HUES48 (cell line): Measurements from ENCODE around the gene ZDHHC16.

Experiments
- H3K27ac ChIP-seq: one replicate; pipeline ENCODE4 v1.7.0; 2013; ENCODE audit warnings: low read depth, low read length, inconsistent platforms
- H3K27me3 ChIP-seq: 2 replicates; pipeline ENCODE4 v1.6.1; 2013; ENCODE audit warnings: mild to moderate bottlenecking, low read length; ENCODE audit not compliant: control insufficient read depth, insufficient read depth
- H3K36me3 ChIP-seq: 2 replicates; pipeline ENCODE4 v1.6.1; 2013; ENCODE audit warnings: low read length; ENCODE audit not compliant: control insufficient read depth, insufficient read depth
- H3K4me1 ChIP-seq: 2 replicates; pipeline ENCODE4 v1.6.1; 2013; ENCODE audit warnings: mild to moderate bottlenecking, low read length; ENCODE audit not compliant: control insufficient read depth, insufficient read depth
- H3K4me3 ChIP-seq: 2 replicates; pipeline ENCODE4 v1.5.1; 2013; ENCODE audit warnings: mild to moderate bottlenecking, low read depth, low read length
- H3K9ac ChIP-seq: 2 replicates; pipeline ENCODE4 v1.6.1; 2013; ENCODE audit warnings: mild to moderate bottlenecking, low read depth, low read length, moderate library complexity
- H3K9me3 ChIP-seq: 2 replicates; pipeline ENCODE4 v1.6.1; 2013; ENCODE audit warnings: low read length; ENCODE audit not compliant: control insufficient read depth, insufficient read depth

The ZDHHC16 gene

DNA sequence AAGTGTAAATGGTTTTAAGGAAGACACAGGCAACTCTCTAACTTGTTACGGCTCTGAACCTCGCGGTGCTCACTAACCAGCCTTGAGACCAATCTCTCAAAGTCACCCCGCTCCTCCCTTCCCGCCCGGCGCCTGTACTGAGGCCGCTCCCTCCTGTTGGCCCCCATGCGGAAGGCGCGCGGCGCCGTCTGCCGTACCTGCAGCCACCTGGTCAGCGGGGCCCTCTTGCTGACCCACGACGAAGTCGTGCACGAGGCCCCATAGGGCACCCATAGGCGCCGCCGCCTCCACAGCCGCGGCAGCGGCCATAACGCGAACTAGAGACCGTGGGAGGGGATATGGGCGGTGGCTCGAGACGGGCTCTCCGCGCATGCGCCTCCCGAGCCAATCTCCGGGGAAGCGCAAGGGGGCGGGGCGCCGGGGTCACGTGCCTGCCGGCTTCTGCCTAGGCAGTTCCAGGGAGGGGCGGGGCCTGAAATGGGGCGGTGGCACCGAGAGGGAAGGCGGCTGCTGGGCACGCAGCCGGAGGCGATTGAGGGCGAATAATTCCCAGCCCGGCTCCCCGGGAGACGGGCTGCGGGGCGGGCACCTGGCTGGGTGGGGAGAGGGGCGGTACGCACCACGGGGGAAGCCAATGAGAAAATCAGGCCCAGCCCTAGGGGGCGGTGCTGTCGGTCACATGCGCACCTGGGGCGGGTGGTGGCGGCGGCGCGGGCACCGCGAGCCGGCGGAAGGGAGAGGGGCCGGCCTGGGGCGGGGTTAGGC, 52.3 kb downstream of the ZDHHC16 start, which contains the start of gene MMS19:
Gene MMS19 (minus strand): TSS at position 347 of the 765 bp plus-strand sequence. CDS start 38 bp downstream, at position 309.
- peak within 1 kb of the TSS; percentile 95 for H3K27ac ChIP-seq
- H3K27me3 ChIP-seq: peaks cover 20% of the 10 kb centered on the region
- peak within 1 kb of the TSS; percentile 77 for H3K9ac ChIP-seq
- H3K36me3 ChIP-seq: peaks cover 6% of the 10 kb centered on the region; the same call in 1 of the 2 replicates
- no peaks in the 10 kb centered on the region for H3K9me3 ChIP-seq
- H3K4me1 ChIP-seq: peaks cover 43% of the 10 kb centered on the region
- H3K4me3 ChIP-seq: peak within 1 kb of the TSS; percentile 98

DNA sequence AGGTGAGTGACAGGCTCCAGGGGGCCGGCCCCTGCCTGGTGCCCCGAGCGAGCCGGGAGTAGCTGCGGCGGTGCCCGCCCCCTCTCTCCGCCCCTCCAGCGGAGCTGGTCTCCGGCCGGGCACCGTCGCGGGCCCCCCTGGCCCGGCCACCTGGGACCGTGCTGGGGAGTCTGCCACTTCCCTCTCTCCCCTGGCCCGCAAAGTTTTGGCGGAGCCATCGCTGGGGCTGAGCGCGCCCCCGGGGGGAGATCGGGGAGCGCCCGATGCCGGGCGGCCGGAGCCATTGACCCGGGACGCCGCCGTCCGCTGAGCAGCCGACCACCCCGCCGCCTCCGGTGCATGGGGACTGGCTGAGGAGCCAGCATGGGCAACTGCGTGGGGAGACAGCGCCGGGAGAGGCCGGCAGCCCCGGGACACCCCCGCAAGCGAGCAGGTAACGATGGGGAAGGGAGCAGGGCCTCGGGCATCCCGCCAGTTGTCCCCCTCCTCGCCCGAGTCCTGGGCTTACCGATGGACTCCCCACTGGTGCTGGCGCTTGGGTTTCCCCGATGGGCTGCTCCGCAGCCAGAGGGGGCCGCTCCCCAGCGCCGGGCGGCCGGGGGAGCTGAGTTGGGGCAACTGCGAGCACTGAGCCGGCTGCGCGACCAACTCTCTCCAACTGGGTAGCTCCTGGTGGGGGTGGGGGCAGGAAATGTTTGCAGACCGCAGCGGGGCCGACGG, 53.0 kb downstream of the ZDHHC16 start, which contains the start of gene UBTD1:
Gene UBTD1 (plus strand): TSS at position 84 of the 720 bp plus-strand sequence. CDS start 280 bp downstream, at position 364.
- no peaks in the 10 kb centered on the region for H3K9me3 ChIP-seq
- H3K27ac ChIP-seq: peak within 1 kb of the TSS; percentile 95
- H3K36me3 ChIP-seq: peaks cover 3% of the 10 kb centered on the region; the same call in 1 of the 2 replicates

DNA sequence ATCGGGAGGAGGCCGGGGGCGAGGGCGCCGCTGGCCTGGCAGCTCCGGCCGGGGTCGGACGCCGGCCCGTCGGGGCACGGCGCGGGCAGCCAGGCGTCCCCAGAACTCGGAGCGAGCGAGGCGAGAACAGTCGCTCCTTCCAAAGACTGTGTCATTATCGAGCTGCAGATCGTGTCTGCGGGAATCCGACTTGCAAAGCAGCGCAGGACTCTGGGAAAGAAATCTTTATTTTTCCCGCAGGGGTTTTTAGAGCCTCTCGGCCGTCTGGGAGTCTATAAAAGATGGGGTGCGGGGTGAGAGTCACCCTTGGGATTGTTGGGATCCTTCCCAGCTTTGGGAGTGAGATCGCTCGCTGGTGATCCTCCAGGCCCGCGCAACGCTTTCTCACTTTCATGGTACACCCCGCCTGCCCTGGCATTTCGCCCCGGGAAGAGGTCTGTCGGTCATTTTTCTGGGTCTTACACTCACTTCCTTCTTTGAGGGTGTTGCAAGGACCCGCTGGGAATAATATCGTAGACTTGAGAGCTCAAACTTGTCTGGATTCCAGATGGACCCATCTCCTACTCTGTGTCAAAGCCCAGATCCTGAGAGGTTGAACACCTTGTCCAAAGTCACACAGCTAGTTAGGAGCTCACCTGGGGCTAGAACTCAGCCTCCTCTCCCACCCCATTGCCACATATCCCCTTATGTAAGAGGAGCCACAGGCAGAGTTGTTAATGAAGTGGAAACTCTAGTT, 53.8 kb downstream of the ZDHHC16 start:
- H3K27me3 ChIP-seq: peaks cover 20% of the 10 kb centered on the region
- no peak overlapping the region for H3K27ac ChIP-seq
- H3K4me3 ChIP-seq: peak overlapping the region; percentile 98
- H3K36me3 ChIP-seq: 0 out of 2 replicates have a peak, but pooled peaks cover 3% of the 10 kb centered on the region
- no peaks in the 10 kb centered on the region for H3K9me3 ChIP-seq
- H3K9ac ChIP-seq: peak overlapping the region; percentile 56; the same call in 1 of the 2 replicates
- H3K4me1 ChIP-seq: peaks cover 35% of the 10 kb centered on the region

More for the DNA sequence above, 53.0 kb downstream of the ZDHHC16 start, which contains the start of gene UBTD1:
- Histone ChIP-seq H3K4me3 (peak within 1 kb of the TSS; percentile 98), H3K4me1 (peaks cover 43% of the 10 kb centered on the region), H3K27me3 (peaks cover 20% of the 10 kb centered on the region), H3K9ac (peak within 1 kb of the TSS; percentile 77)

DNA sequence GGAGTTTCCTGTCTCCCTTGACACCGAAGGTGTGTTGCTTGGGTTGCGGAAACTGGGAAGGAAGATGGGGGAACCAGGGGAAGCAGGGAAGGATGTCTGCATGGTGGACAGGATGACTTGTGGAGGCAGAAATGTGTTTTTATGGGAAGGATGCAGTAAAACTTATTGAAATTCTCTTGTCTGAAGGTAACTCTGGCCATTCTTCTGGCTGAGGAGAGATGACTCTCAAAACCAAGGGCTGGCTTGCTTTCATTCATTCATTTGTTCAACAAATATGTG, 54.3 kb downstream of the ZDHHC16 start:
- Histone ChIP-seq H3K4me3 (peak overlapping the region; percentile 98), H3K4me1 (peaks cover 30% of the 10 kb centered on the region), H3K9ac (no peak overlapping the region)

DNA sequence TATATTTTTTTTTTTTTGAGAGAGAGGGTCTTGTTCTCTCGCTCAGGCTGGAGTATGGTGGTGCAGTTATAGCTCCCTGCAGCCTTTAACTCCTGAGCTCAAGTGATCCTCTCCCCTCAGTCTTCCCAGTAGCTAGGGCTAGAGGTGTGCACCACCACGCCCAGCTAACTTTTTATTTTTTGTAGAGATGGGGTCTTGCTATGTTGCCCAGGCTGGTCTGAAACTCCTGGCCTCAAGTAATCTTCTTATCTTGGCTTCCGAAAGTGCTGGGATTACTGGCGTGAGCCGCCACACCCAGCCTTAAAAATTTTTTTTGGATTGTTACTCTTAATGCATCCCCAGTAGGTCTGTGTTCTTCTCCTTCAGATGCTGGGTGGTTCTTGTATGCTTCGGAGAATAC, 56.9 kb downstream of the ZDHHC16 start:
- no peak overlapping the region for H3K4me3 ChIP-seq
- no peak overlapping the region for H3K27ac ChIP-seq
- no peak overlapping the region for H3K9ac ChIP-seq
- no peaks in the 10 kb centered on the region for H3K9me3 ChIP-seq
- H3K27me3 ChIP-seq: peaks cover 20% of the 10 kb centered on the region
- peaks cover 10% of the 10 kb centered on the region for H3K4me1 ChIP-seq
- no peaks in the 10 kb centered on the region for H3K36me3 ChIP-seq

More for the DNA sequence above, 54.3 kb downstream of the ZDHHC16 start:
- Histone ChIP-seq H3K27me3 (peaks cover 20% of the 10 kb centered on the region), H3K36me3 (0 out of 2 replicates have a peak, but pooled peaks cover 3% of the 10 kb centered on the region), H3K27ac (no peak overlapping the region), H3K9me3 (no peaks in the 10 kb centered on the region)

DNA sequence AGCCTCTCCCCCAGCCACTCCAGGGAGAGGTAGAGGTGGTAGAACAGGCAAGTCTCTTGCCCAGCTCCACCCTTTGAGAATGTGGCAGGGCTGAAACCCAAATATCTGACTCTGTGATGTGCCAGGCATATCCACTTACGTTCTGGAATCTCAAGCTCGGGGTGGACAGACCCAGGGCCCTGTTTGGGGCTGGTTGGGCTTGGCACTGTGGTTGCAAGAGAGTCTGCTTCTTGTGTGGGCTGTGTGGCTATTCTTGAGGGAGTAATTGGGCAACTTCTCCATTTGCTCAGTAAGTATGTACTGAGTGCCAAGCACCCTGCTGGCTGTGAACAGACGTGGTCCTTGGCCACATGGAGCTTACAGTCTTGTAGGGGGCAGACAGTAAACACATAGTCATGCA, 57.4 kb downstream of the ZDHHC16 start:
- H3K4me1 ChIP-seq: peaks cover 14% of the 10 kb centered on the region
- H3K27ac ChIP-seq: no peak overlapping the region

DNA sequence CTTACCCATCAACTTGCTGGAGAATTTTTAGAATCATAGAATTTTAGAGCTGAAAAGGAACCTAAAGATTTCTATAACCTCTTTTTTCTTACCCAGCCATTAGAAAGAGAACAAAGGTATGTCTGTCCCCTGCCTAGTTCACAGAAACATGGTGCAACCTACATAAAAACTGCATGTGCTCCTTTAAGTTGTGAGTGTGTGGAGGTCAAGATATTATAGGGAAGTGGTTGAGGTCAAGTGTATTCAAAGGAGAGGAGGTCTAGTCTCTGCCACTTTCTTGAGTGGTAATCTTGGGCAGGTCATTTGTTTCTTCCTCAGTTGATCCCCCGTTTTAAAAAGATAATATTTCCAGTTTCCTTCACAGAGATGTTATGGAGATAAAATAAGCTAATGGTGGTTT, 59.2 kb downstream of the ZDHHC16 start:
- H3K27me3 ChIP-seq: peaks cover 13% of the 10 kb centered on the region

More for the DNA sequence above, 57.4 kb downstream of the ZDHHC16 start:
- no peak overlapping the region for H3K4me3 ChIP-seq
- H3K27me3 ChIP-seq: peaks cover 20% of the 10 kb centered on the region
- no peaks in the 10 kb centered on the region for H3K9me3 ChIP-seq
- no peaks in the 10 kb centered on the region for H3K36me3 ChIP-seq
- H3K9ac ChIP-seq: no peak overlapping the region

DNA sequence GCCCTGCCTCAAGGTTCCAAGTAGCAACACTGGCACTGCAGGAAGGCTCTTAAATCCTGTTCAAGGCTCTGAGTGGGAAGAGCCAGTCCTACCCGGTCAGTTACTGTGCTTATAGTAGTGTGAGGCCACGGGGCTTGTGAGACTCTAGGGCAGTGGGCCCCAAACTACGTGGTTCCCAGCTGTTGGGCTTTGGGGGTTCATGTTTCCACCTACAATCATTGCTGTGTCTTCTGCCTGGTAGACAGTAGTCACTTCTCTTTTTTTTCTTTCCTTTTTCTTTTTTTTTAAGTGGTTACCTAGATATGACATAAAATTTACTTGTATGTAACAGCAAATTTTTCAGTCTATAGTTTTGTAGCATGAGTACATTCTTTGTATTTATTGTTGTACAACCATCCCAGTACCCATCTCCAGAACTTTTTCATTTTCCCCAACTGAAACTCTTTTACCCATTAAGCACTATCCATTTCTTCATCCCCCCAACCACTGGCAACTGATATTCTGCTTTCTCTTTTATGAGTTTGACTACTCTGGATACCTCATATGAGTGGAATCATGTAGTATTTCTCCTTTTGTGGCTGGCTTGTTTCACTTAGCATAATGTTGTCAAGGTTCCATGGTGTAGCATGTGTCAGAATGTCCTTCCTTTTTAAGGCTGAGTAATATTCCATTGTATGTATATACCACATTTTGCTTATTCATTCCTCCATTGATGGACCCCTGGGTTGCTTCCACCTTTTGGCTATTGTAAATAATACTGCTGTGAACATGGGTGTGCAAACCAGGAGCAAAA, 60.4 kb downstream of the ZDHHC16 start:
- H3K4me3 ChIP-seq: no peak overlapping the region
- no peak overlapping the region for H3K27ac ChIP-seq
- peaks cover 12% of the 10 kb centered on the region for H3K4me1 ChIP-seq

More for the DNA sequence above, 59.2 kb downstream of the ZDHHC16 start:
- Histone ChIP-seq H3K4me3 (no peak overlapping the region), H3K36me3 (no peaks in the 10 kb centered on the region), H3K27ac (no peak overlapping the region), H3K4me1 (peaks cover 16% of the 10 kb centered on the region), H3K9ac (no peak overlapping the region), H3K9me3 (no peaks in the 10 kb centered on the region)

More for the DNA sequence above, 60.4 kb downstream of the ZDHHC16 start:
- no peak overlapping the region for H3K9ac ChIP-seq
- H3K27me3 ChIP-seq: 0 out of 2 replicates have a peak, but pooled peaks cover 2% of the 10 kb centered on the region
- H3K9me3 ChIP-seq: no peaks in the 10 kb centered on the region
- no peaks in the 10 kb centered on the region for H3K36me3 ChIP-seq
